Measurements from ENCODE around the gene MFAP1. TPM values are rescaled to one million over a fixed set of nuclear protein-coding genes. Genes with fewer than 3 reads are reported as not detected.
A peak's percentile ranks its signal among the peaks of the same experiment; 100 is the strongest.

MFAP1 gene
- total RNA-seq, 2 experiments from 2014 or later, result 28.5 to 28.7 TPM

GRCh38 chr15:43772624-43773023 lies 51.9 kb downstream of the MFAP1 start:
- peaks cover 36% of the 10 kb centered on the region for H3K36me3 Mint-ChIP-seq (ENCODE audit: low read depth)
- no peak overlapping the region for H3K4me3 Mint-ChIP-seq
- no peak for DNase-seq
- H3K4me1 Mint-ChIP-seq (ENCODE audit: low read depth), result peaks cover 11% of the 10 kb centered on the region
- CTCF ChIA-PET, result no interaction called here
- no peaks in the 10 kb centered on the region for H3K9me3 Mint-ChIP-seq
- no peaks in the 10 kb centered on the region for H3K27me3 Mint-ChIP-seq (ENCODE audit: low read depth)
- H3K27ac Mint-ChIP-seq, result no peak overlapping the region
- intact Hi-C loops (cut with micrococcal nuclease), result no loop called here

- DNase-seq, result no peak
- Mint-ChIP-seq H3K27ac (no peak overlapping the region), H3K4me3 (no peak overlapping the region), H3K9me3 (no peaks in the 10 kb centered on the region), H3K36me3 (ENCODE audit: low read depth) (peaks cover 38% of the 10 kb centered on the region), H3K27me3 (ENCODE audit: low read depth) (no peaks in the 10 kb centered on the region), H3K4me1 (ENCODE audit: low read depth) (peaks cover 6% of the 10 kb centered on the region)
- CTCF ChIA-PET, result interaction anchor here (1.4 kb wide), 1 partner anchor 19 kb away, joined by 4 read pairs; no protein-coding TSS in a partner anchor
- intact Hi-C loops (cut with micrococcal nuclease), result no loop called here
Observed at GRCh38 chr15:43771816-43772215, 52.7 kb downstream of the MFAP1 start.

DNA sequence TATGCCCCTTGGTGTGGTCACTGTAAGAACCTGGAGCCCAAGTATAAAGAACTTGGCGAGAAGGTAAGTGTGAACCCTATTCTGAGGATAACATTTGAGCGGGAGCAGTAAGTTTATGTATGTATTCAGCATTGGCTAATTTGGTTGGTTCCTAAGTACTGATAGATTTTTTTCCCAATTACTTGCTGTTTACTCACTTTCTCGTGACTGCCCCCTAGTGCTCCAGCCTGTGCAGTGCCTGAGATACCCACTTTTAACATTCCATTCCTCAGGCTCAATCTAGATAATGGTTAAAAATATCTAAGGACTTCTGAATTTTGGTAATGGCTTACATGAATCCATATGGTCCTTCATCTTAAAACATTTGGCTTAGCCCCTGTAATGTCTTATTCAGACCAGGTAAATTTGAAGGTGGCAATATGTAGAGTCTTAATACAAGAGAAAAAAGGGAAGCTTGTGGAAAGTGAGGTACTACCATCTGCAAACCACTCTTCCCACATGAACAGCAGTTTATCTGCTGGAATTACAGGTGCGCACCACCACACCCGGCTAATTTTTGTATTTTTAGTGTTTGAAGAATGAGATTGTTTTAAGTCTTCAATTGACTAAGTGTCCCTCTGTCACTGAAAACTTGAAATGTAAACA lies 54.8 kb downstream of the MFAP1 start:
- Mint-ChIP-seq H3K27me3 (ENCODE audit: low read depth) (no peaks in the 10 kb centered on the region), H3K4me1 (ENCODE audit: low read depth) (no peaks in the 10 kb centered on the region), H3K27ac (peak overlapping the region; percentile 59), H3K9me3 (no peaks in the 10 kb centered on the region), H3K36me3 (ENCODE audit: low read depth) (peaks cover 47% of the 10 kb centered on the region), H3K4me3 (no peak overlapping the region)
- peak; percentile 79 for DNase-seq
- intact Hi-C loops (cut with micrococcal nuclease), result loop anchor here (1.0 to 2.0 kb wide), 2 partner anchors 8 to 17 kb away; no protein-coding TSS in a partner anchor
- CTCF ChIA-PET, result interaction anchor here (0.6 to 1.8 kb wide), 9 partner anchors 11 to 150 kb away, joined by 3 to 6 read pairs (median 3); partner anchors contain the start of gene MFAP1

DNA sequence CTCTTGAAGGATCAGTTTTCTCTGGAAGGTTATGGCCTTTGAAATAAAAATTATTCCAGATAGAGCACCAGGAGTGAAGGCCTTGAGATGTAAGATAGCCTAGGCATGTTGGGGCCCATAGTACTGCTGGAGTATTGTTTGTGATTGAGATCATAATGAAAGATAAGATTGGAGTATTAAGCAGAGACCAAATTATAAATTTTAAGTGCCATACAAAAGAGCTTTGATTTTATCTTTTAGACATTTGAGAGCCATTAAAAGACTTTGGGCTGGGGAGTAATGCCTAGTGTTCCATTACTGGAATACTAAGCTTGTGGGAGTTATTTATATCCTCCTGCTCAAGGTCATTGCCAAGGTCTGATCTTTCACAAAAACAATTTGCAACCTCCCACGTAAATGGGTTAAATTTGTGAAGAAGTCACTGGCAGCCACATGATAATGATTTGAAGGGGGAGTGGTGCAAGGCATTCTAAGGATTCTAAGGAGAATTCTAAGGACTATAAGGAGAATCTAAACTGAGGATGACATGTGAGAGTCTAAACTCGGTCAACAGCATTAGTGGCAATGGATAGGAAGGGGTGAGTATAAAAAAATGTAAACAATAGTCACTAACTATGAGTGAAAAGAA lies 60.6 kb downstream of the MFAP1 start:
- peak overlapping the region; percentile 70 for H3K27ac Mint-ChIP-seq

DNA sequence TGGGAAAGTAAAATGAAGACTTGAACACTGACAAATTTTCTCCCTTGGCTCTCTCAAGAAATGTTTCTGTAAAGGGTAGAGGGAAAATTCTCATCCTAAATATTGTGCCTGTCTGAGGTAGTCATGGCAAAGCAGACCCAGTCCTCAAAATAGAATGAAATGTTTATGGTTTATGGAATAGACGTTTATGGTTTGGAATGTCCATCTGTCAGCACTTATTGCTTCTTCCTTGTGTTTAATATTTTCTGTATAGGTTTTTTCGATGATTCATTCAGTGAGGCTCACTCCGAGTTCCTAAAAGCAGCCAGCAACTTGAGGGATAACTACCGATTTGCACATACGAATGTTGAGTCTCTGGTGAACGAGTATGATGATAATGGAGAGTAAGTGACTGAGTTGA lies 61.7 kb downstream of the MFAP1 start:
- H3K4me1 Mint-ChIP-seq (ENCODE audit: low read depth), result peaks cover 3% of the 10 kb centered on the region
- no peak overlapping the region for H3K4me3 Mint-ChIP-seq
- CTCF ChIA-PET, result no interaction called here
- DNase-seq, result no peak
- H3K36me3 Mint-ChIP-seq (ENCODE audit: low read depth), result peaks cover 35% of the 10 kb centered on the region
- H3K27me3 Mint-ChIP-seq (ENCODE audit: low read depth), result no peaks in the 10 kb centered on the region
- no peaks in the 10 kb centered on the region for H3K9me3 Mint-ChIP-seq
- intact Hi-C loops (cut with micrococcal nuclease), result no loop called here
- H3K27ac Mint-ChIP-seq, result peak overlapping the region; percentile 70

More for the DNA sequence above, 60.6 kb downstream of the MFAP1 start:
- CTCF ChIA-PET, result no interaction called here
- no peak overlapping the region for H3K4me3 Mint-ChIP-seq
- intact Hi-C loops (cut with micrococcal nuclease), result no loop called here
- no peaks in the 10 kb centered on the region for H3K9me3 Mint-ChIP-seq
- no peaks in the 10 kb centered on the region for H3K27me3 Mint-ChIP-seq (ENCODE audit: low read depth)
- H3K4me1 Mint-ChIP-seq (ENCODE audit: low read depth), result peaks cover 3% of the 10 kb centered on the region
- H3K36me3 Mint-ChIP-seq (ENCODE audit: low read depth), result peaks cover 42% of the 10 kb centered on the region
- DNase-seq, result no peak

Small RNAs within 50 kb of the gene (microRNA-seq; reads per million reads assigned to microRNA genes)
- not detected for gene MIR1282 (ENCODE audit: borderline microRNAs expressed, borderline replicate concordance)

Other genes with a start within 250 kb of the MFAP1 start
- gene PPIP5K1, start 234.5 kb downstream of the MFAP1 start, total RNA-seq, result 10 to 100 TPM; 27.8 to 33.4 TPM
- 1 to 10 TPM in 1 of 2 experiments, under 1 TPM in 1; 0.29 to 1.0 TPM for gene CKMT1B, start 230.7 kb downstream of the MFAP1 start, total RNA-seq
- gene STRC, start 205.9 kb downstream of the MFAP1 start, total RNA-seq, result under 1 TPM; 0.50 to 0.77 TPM
- 1 to 10 TPM; 3.5 to 4.5 TPM for gene CATSPER2, start 175.8 kb downstream of the MFAP1 start, total RNA-seq
- gene CKMT1A, start 130.8 kb downstream of the MFAP1 start, total RNA-seq, result under 1 TPM; 0.35 to 0.41 TPM
- gene PDIA3, start 78.3 kb downstream of the MFAP1 start, total RNA-seq, result 100 to 1,000 TPM; 196 to 199 TPM
- gene ELL3, start 47.7 kb downstream of the MFAP1 start, total RNA-seq, result 1 to 10 TPM; 1.0 to 1.2 TPM
- gene SERF2, start 32.4 kb downstream of the MFAP1 start, total RNA-seq, result 100 to 1,000 TPM; 781 to 808 TPM
- under 1 TPM; 0.14 to 0.15 TPM for gene SERINC4, start 24.5 kb downstream of the MFAP1 start, total RNA-seq
- 10 to 100 TPM; 19.6 to 21.1 TPM for gene HYPK, start 24.1 kb downstream of the MFAP1 start, total RNA-seq
- 10 to 100 TPM; 82.4 to 94.0 TPM for gene WDR76, start 2.3 kb upstream of the MFAP1 start, total RNA-seq